Neural cell (in vitro differentiated cells): ENCODE data around the gene ZNF324B. TPM values are rescaled to one million over a fixed set of nuclear protein-coding genes. Genes with fewer than 3 reads are reported as not detected.

Experiments used
- H2AFZ ChIP-seq: fragments of 200-600, 300-800 bp; sonication (generic), shearing (Covaris generic); 2 replicates; pipeline ENCODE4 v1.6.0; 2014; ENCODE audit warnings: low read depth, mild to moderate bottlenecking, antibody characterized with exemption, low read length, moderate library complexity
- H3F3A ChIP-seq: fragments of 200-600 bp; shearing (Covaris generic); 2 replicates; pipeline ENCODE4 v1.6.1; 2016; ENCODE audit warnings: mild to moderate bottlenecking, moderate library complexity, mixed read lengths, antibody characterized with exemption, low read length; ENCODE audit not compliant: insufficient read depth, poor library complexity, severe bottlenecking
- H3K27ac ChIP-seq: fragments of 200-600, 300-800 bp; sonication (generic), shearing (Covaris generic); 2 replicates; pipeline ENCODE4 v1.5.1; 2014; ENCODE audit warnings: mild to moderate bottlenecking, low read length, moderate library complexity
- H3K27me3 ChIP-seq: fragments of 300-800, 200-600 bp; sonication (generic), shearing (Covaris generic); 2 replicates; pipeline ENCODE4 v1.6.0; 2014; ENCODE audit warnings: mild to moderate bottlenecking, low read depth, low read length, moderate library complexity; ENCODE audit not compliant: insufficient read depth
- H3K36me3 ChIP-seq: fragments of 300-800, 200-600 bp; sonication (generic), shearing (Covaris generic); 2 replicates; pipeline ENCODE4 v1.5.1; 2014; ENCODE audit warnings: mild to moderate bottlenecking, antibody characterized with exemption, low read length, moderate library complexity; ENCODE audit not compliant: insufficient read depth
- H3K4me2 ChIP-seq: fragments of 300-800, 200-600 bp; sonication (generic), shearing (Covaris generic); 2 replicates; pipeline ENCODE4 v1.6.0; 2014; ENCODE audit warnings: mild to moderate bottlenecking, low read length
- H3K4me3 ChIP-seq: fragments of 300-800, 200-600 bp; sonication (generic), shearing (Covaris generic); 2 replicates; pipeline ENCODE4 v1.5.1; 2014; ENCODE audit warnings: mild to moderate bottlenecking, low read length, moderate library complexity
- H3K79me2 ChIP-seq: fragments of 200-600 bp; shearing (Covaris generic); replicated peaks from 2 replicates; pipeline ENCODE4 v1.6.0; 2014; ENCODE audit warnings: mild to moderate bottlenecking, low read length, moderate library complexity; ENCODE audit not compliant: insufficient read depth
- H3K9ac ChIP-seq: fragments of 300-800, 200-600 bp; sonication (generic), shearing (Covaris generic); 2 replicates; pipeline ENCODE4 v1.6.1; 2016; ENCODE audit warnings: mild to moderate bottlenecking, low read length, mixed read lengths
- H3K9me2 ChIP-seq: fragments of 200-600 bp; shearing (Covaris generic); 2 replicates; pipeline ENCODE4 v1.6.1; 2016; ENCODE audit warnings: mild to moderate bottlenecking, low read length, mixed read lengths; ENCODE audit not compliant: insufficient read depth
- H3K9me3 ChIP-seq: fragments of 200-600, 300-800 bp; sonication (generic), shearing (Covaris generic); 2 replicates; pipeline ENCODE4 v1.6.1; 2016; ENCODE audit warnings: mild to moderate bottlenecking, mixed run types, low read length, moderate library complexity, mixed read lengths
- H4K20me1 ChIP-seq: fragments of 200-600 bp; shearing (Covaris generic); 2 replicates; pipeline ENCODE4 v1.6.1; 2016; ENCODE audit warnings: mild to moderate bottlenecking, mixed run types; ENCODE audit not compliant: insufficient read depth
- CTCF ChIP-seq: fragments of 450-650 bp; IDR thresholded peaks from 2 replicates; pipeline ENCODE4 v1.5.1; 2014; ENCODE audit warnings: antibody characterized with exemption, mild to moderate bottlenecking, moderate library complexity; ENCODE audit not compliant: poor library complexity, severe bottlenecking
- EP300 ChIP-seq: fragments of 450-650 bp; conservative IDR thresholded peaks from 2 replicates; pipeline ENCODE4 v1.6.1; 2014; ENCODE audit warnings: antibody characterized with exemption, mild to moderate bottlenecking, moderate library complexity; ENCODE audit not compliant: poor library complexity, severe bottlenecking
- EZH2 ChIP-seq: fragments of 200-600, 300-800 bp; shearing (Covaris generic), sonication (generic); IDR thresholded peaks from 2 replicates; pipeline ENCODE4 v1.6.1; 2014; ENCODE audit warnings: antibody characterized with exemption, low read length, borderline replicate concordance, mild to moderate bottlenecking; ENCODE audit not compliant: insufficient read depth, poor library complexity, severe bottlenecking
- MXI1 ChIP-seq: fragments of 450-650 bp; conservative IDR thresholded peaks from 2 replicates; pipeline ENCODE4 v1.6.1; 2014; ENCODE audit warnings: antibody characterized with exemption, mild to moderate bottlenecking; ENCODE audit not compliant: poor library complexity, severe bottlenecking
- POLR2AphosphoS5 ChIP-seq: IDR thresholded peaks from 2 replicates; pipeline ENCODE4 v1.6.1; 2012
- RAD21 ChIP-seq: fragments of 450-650 bp; conservative IDR thresholded peaks from 2 replicates; pipeline ENCODE4 v1.6.1; 2014; ENCODE audit warnings: antibody characterized with exemption, mild to moderate bottlenecking, moderate library complexity
- REST ChIP-seq: IDR thresholded peaks from 2 replicates; pipeline ENCODE4 v1.6.1; 2012; ENCODE audit warnings: borderline replicate concordance
- SMC3 ChIP-seq: fragments of 450-650 bp; conservative IDR thresholded peaks from 2 replicates; pipeline ENCODE4 v1.6.1; 2014; ENCODE audit warnings: antibody characterized with exemption, mild to moderate bottlenecking, moderate library complexity; ENCODE audit not compliant: poor library complexity
- TAF1 ChIP-seq: IDR thresholded peaks from 2 replicates; pipeline ENCODE4 v1.6.1; 2012; ENCODE audit warnings: low read depth
- polyA plus RNA-seq: library from polyadenylated mRNA; depleted of rRNA; stranded (reverse); fragments of >200 nt; gene quantifications from 2 replicates; pipeline ENCODE4 v1.2.3, GENCODE V29; 2014

ZNF324B gene
- polyA plus RNA-seq, 1 donor from 2014 or later: 10.4 TPM

GRCh38 chr19:58453743-58454142 is 2.3 kb downstream of the ZNF324B start:
- Histone ChIP-seq H3K4me2 (no peak overlapping the region), H3K9me2 (no peaks in the 10 kb centered on the region), H3K79me2 (no peaks in the 10 kb centered on the region), H3K27ac (no peak overlapping the region), H3K9ac (no peak overlapping the region), H3K9me3 (no peaks in the 10 kb centered on the region), H3K36me3 (no peaks in the 10 kb centered on the region), H3F3A (no peaks in the 10 kb centered on the region), H4K20me1 (no peaks in the 10 kb centered on the region), H3K4me3 (no peak overlapping the region), H2AFZ (no peak overlapping the region), H3K27me3 (no peaks in the 10 kb centered on the region)
- TF ChIP-seq MXI1 (no peak), SMC3 (no peak), RAD21 (no peak), POLR2AphosphoS5 (no peak), REST (no peak), EP300 (no peak), TAF1 (no peak), CTCF (no peak), EZH2 (no peak)

- H3K9me3 ChIP-seq: no peaks in the 10 kb centered on the region
- no peaks in the 10 kb centered on the region for H3F3A ChIP-seq
- H3K79me2 ChIP-seq: no peaks in the 10 kb centered on the region
- H4K20me1 ChIP-seq: no peaks in the 10 kb centered on the region
- no peak overlapping the region for H2AFZ ChIP-seq
- H3K4me2 ChIP-seq: no peak overlapping the region
- no peaks in the 10 kb centered on the region for H3K36me3 ChIP-seq
- H3K27ac ChIP-seq: no peak overlapping the region
- no peak overlapping the region for H3K4me3 ChIP-seq
- TF ChIP-seq POLR2AphosphoS5: no peak
- no peak for TF ChIP-seq RAD21
- TF ChIP-seq EZH2: no peak
- no peak for TF ChIP-seq TAF1
- no peak for TF ChIP-seq REST
- TF ChIP-seq SMC3: no peak
- TF ChIP-seq MXI1: no peak
- TF ChIP-seq CTCF: no peak
- TF ChIP-seq EP300: no peak
- H3K27me3 ChIP-seq: no peaks in the 10 kb centered on the region
- H3K9ac ChIP-seq: no peak overlapping the region
- H3K9me2 ChIP-seq: no peaks in the 10 kb centered on the region
Observed at GRCh38 chr19:58455306-58455705, 3.9 kb downstream of the ZNF324B start.
